Motor neuron (in vitro differentiated cells): ENCODE results near the gene CUL9. TPM values are rescaled to one million over a fixed set of nuclear protein-coding genes. Genes with fewer than 3 reads are reported as not detected.

Experiments
- ATAC-seq, 8 experiments: fragments of 200-7000 bp; cut with Tn5 transposase; replicated peaks in 6 of 8; 2 replicates each; pipeline ENCODE4 v1.8.0; 2021; ENCODE audit warnings: mild to moderate bottlenecking in 8 of 8, moderate library complexity in 8 of 8
- H3K27ac ChIP-seq, 2 donors: fragments of 250-450 bp; sonication (Bioruptor Pico); 2 replicates each; pipeline ENCODE4 v1.9.0; 2021; ENCODE audit warnings: antibody characterized with exemption in 2 of 2, mild to moderate bottlenecking in 2 of 2, moderate library complexity in 1 of 2
- H3K4me1 ChIP-seq, 2 donors: fragments of 250-450 bp; sonication (Bioruptor Pico); replicated peaks in 1 of 2; 2 replicates each; pipeline ENCODE4 v1.6.1; 2021; ENCODE audit warnings: antibody characterized with exemption in 2 of 2, mild to moderate bottlenecking in 2 of 2, moderate library complexity in 1 of 2
- H3K4me3 ChIP-seq, 5 donors: fragments of 250-450 bp; sonication (Bioruptor Pico); 2 replicates each; pipeline ENCODE4 v1.9.0; 2021; ENCODE audit warnings: antibody characterized with exemption in 5 of 5, mild to moderate bottlenecking in 5 of 5, moderate library complexity in 4 of 5
- WGBS, 10 experiments: fragments of 450-650 bp; shearing (Covaris generic); methylation state at CpG; one replicate each; pipeline ENCODE4 v1.0.0; 2022; 5-methylcytosine and 5-hydroxymethylcytosine counted together
- in situ Hi-C, 9 experiments: fragments of 400-800 bp; cut with MboI; loops; one replicate each; pipeline ENCODE4 v1.15.0; 2021; ENCODE audit warnings: low sequenced_read_pairs in 9 of 9, low pct_unique_long_range_greater_than_20kb in 2 of 9; ENCODE audit not compliant: unreplicated experiment in 9 of 9
- total RNA-seq, 8 experiments: library from RNA; unstranded; fragments of 300-600 nt; gene quantifications; 2 replicates each; pipeline versions ENCODE4 v1.2.3 to v1.2.4, GENCODE V29; 2022

CUL9 gene
- total RNA-seq, 8 experiments from 2014 or later, result 15.3 to 70.3 (median 23.3) TPM

GRCh38 chr6:43226192-43226851, 44.3 kb downstream of the CUL9 start:
- Histone ChIP-seq H3K4me1 (peaks cover 0 to 6% of the 10 kb centered on the region in 2 donors), H3K4me3 (no peak overlapping the region), H3K27ac (no peak overlapping the region)
- in situ Hi-C loops, result no loop called here
- 60 to 97% (median 87%) methylated on average over 1 to 6 of the region's 11 CpGs for WGBS, 10 experiments
- no peak for ATAC-seq

GRCh38 chr6:43228951-43229802, 47.2 kb downstream of the CUL9 start, which contains the start of gene DNPH1:
TSS of gene DNPH1 (minus strand) at chr6:43229481. CDS start at chr6:43229456, 25 bp downstream.
- ATAC-seq, result peak; percentile 93 to 98 (median 97)
- in situ Hi-C loops, result no loop called here
- WGBS, 10 experiments, result 0 to 21% (median 10%) methylated on average over 1 to 22 of the region's 82 CpGs; no CpG with 5 or more reads in 5 of the 10 experiments
- H3K27ac ChIP-seq, result peak within 1 kb of the TSS in 1 of 2 donors; percentile 29
- H3K4me3 ChIP-seq, result peak within 1 kb of the TSS; percentile 46 to 56 (median 49)
- peaks cover 0 to 6% of the 10 kb centered on the region in 2 donors for H3K4me1 ChIP-seq

- in situ Hi-C loops, result no loop called here
- ATAC-seq, result no peak
- 76 to 100% (median 90%) methylated on average over 1 to 17 of the region's 17 CpGs for WGBS, 10 experiments
- H3K4me1 ChIP-seq, result peaks cover 0 to 6% of the 10 kb centered on the region in 2 donors
- H3K27ac ChIP-seq, result no peak overlapping the region
- H3K4me3 ChIP-seq, result no peak overlapping the region
Measured at GRCh38 chr6:43229803-43230620, 48.0 kb downstream of the CUL9 start.

- ATAC-seq, result no peak
- H3K4me3 ChIP-seq, result no peak overlapping the region
- WGBS, 10 experiments, result 71 to 100% (median 82%) methylated on average over 3 to 4 of the region's 4 CpGs; no CpG with 5 or more reads in 7 of the 10 experiments
- in situ Hi-C loops, result no loop called here
- H3K4me1 ChIP-seq, result peaks cover 0 to 6% of the 10 kb centered on the region in 2 donors
- H3K27ac ChIP-seq, result no peak overlapping the region
Measured at GRCh38 chr6:43231053-43231452, 49.1 kb downstream of the CUL9 start.

- no peak overlapping the region for H3K4me3 ChIP-seq
- in situ Hi-C loops, result no loop called here
- 16 to 68% (median 41%) methylated on average over 2 to 3 of the region's 3 CpGs for WGBS, 10 experiments
- no peak overlapping the region for H3K27ac ChIP-seq
- no peak for ATAC-seq
- peaks cover 0 to 6% of the 10 kb centered on the region in 2 donors for H3K4me1 ChIP-seq
Measured at GRCh38 chr6:43231735-43232450, 49.9 kb downstream of the CUL9 start.

- no peak overlapping the region for H3K27ac ChIP-seq
- in situ Hi-C loops, result no loop called here
- no peaks in the 10 kb centered on the region for H3K4me1 ChIP-seq
- no peak overlapping the region for H3K4me3 ChIP-seq
- ATAC-seq, result no peak
- 41 to 92% (median 70%) methylated on average over 1 to 2 of the region's 2 CpGs; no CpG with 5 or more reads in 2 of the 10 experiments for WGBS, 10 experiments
Measured at GRCh38 chr6:43235841-43236240, 53.8 kb downstream of the CUL9 start.

GRCh38 chr6:43239054-43239453, 57.1 kb downstream of the CUL9 start:
- 0 to 58% (median 44%) methylated on average over 2 of the region's 2 CpGs; no CpG with 5 or more reads in 2 of the 10 experiments for WGBS, 10 experiments
- in situ Hi-C loops, result no loop called here
- no peak for ATAC-seq

GRCh38 chr6:43240950-43241349, 59.0 kb downstream of the CUL9 start:
- Histone ChIP-seq H3K4me1 (peaks cover 7% of the 10 kb centered on the region in 2 donors), H3K4me3 (no peak overlapping the region), H3K27ac (no peak overlapping the region)
- WGBS, 10 experiments, result 60 to 100% (median 83%) methylated on average over 1 of the region's 1 CpG; no CpG with 5 or more reads in 6 of the 10 experiments
- ATAC-seq, result no peak
- in situ Hi-C loops, result no loop called here

More at GRCh38 chr6:43239054-43239453, 57.1 kb downstream of the CUL9 start:
- peaks cover under 1% of the 10 kb centered on the region in 2 donors for H3K4me1 ChIP-seq
- no peak overlapping the region for H3K4me3 ChIP-seq
- H3K27ac ChIP-seq, result no peak overlapping the region

GRCh38 chr6:43241446-43241845, 59.5 kb downstream of the CUL9 start:
- peaks cover 11% of the 10 kb centered on the region in 2 donors for H3K4me1 ChIP-seq
- in situ Hi-C loops, result no loop called here
- WGBS, 10 experiments, result 42 to 80% (median 80%) methylated on average over 1 to 2 of the region's 2 CpGs; no CpG with 5 or more reads in 4 of the 10 experiments
- ATAC-seq, result no peak
- no peak overlapping the region for H3K27ac ChIP-seq
- no peak overlapping the region for H3K4me3 ChIP-seq

GRCh38 chr6:43242908-43243663, 61.1 kb downstream of the CUL9 start, which contains the start of gene TTBK1:
TSS of gene TTBK1 (plus strand) at chr6:43243481. CDS start at chr6:43246661, 3,180 bp downstream.
- WGBS, 10 experiments, result 3 to 52% (median 40%) methylated on average over 2 to 8 of the region's 47 CpGs; no CpG with 5 or more reads in 1 of the 10 experiments
- peak in 5 of 8 experiments; percentile 33 to 52 (median 42) for ATAC-seq
- Histone ChIP-seq H3K4me1 (peaks cover 18% of the 10 kb centered on the region in 2 donors), H3K27ac (peak within 1 kb of the TSS; percentile 19 to 84), H3K4me3 (peak within 1 kb of the TSS; percentile 52 to 97 (median 59))
- in situ Hi-C loops, result no loop called here

- in situ Hi-C loops, result no loop called here
- Histone ChIP-seq H3K4me3 (peak overlapping the region; percentile 52 to 97 (median 59)), H3K27ac (peak overlapping the region; percentile 19 to 84), H3K4me1 (peaks cover 18 to 19% of the 10 kb centered on the region in 2 donors)
- 0 to 52% (median 43%) methylated on average over 1 to 3 of the region's 37 CpGs; no CpG with 5 or more reads in 4 of the 10 experiments for WGBS, 10 experiments
- peak in 5 of 8 experiments; percentile 5 to 21 (median 18) for ATAC-seq
Measured at GRCh38 chr6:43243664-43244321, 61.8 kb downstream of the CUL9 start.
